GM19463 (cell line): ENCODE results near the gene VCPKMT.

ENCODE experiments used
- ATAC-seq: cut with Tn5 transposase; IDR thresholded peaks from one replicate; pipeline ENCODE4 v1.9.1; 2021; ENCODE audit warnings: mild to moderate bottlenecking, moderate library complexity; ENCODE audit not compliant: unreplicated experiment

The VCPKMT gene

GRCh38 chr14:50068496-50068895 is 47.9 kb downstream of the VCPKMT start:
- no peak for ATAC-seq

GRCh38 chr14:50067723-50068495 is 48.5 kb downstream of the VCPKMT start:
- ATAC-seq, result no peak

GRCh38 chr14:50065583-50065982 is 50.8 kb downstream of the VCPKMT start:
- no peak for ATAC-seq

GRCh38 chr14:50064993-50065392 is 51.4 kb downstream of the VCPKMT start:
- ATAC-seq, result peak; percentile 53

GRCh38 chr14:50063876-50064420 is 52.4 kb downstream of the VCPKMT start:
- no peak for ATAC-seq

- ATAC-seq, result peak; percentile 27
Measured at GRCh38 chr14:50062438-50063085, 53.8 kb downstream of the VCPKMT start.

- peak; percentile 45 for ATAC-seq
Measured at GRCh38 chr14:50061664-50062437, 54.5 kb downstream of the VCPKMT start.

DNA sequence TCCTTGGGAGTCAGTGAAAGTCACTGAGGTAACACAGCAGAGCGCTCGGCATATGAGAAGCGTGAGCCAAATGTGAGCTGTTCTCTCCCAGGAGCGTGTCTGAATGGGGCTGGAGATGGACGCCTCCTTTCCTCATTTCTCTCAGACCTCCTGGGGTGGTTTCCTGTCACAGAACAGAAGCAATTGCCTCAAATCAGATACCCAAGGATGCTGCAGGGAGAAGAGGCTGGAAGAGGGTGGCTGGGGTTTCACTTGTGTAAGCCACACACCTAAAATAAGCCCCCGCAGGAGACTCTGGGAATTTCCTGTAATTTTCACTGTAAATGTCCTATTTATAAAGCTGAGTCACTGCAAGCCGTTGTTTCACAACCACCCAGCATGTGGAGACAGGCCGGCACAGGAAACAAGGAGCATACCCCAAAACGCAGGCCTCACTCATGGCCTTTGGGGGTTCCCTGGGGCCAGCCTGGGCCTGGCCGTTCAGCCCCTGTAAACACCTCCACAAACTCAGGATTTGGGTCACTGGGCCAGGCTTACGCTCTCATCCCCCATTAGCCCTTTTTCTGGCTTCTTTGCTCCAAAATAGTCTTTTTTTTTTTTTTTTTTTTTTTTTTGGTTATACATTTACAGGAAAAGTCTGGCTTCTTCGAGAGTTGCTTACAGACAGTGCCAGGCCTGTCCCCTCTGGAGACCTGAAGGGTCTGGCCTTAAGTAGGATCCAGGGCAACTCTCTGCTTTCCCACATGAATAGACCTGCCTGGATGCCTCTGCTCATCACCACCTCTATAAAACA is 55.3 kb downstream of the VCPKMT start:
- peak; percentile 28 for ATAC-seq

- no peak for ATAC-seq
Measured at GRCh38 chr14:50059763-50060616, 56.4 kb downstream of the VCPKMT start.
